Measurements from ENCODE around the gene BAD. TPM values are rescaled to one million over a fixed set of nuclear protein-coding genes. Genes with fewer than 3 reads are reported as not detected.

BAD gene
- total and polyA plus RNA-seq, 2 of the 13 experiments (the other 11 are each of a cell fraction or from before 2014, with no cell fraction given): 17.9 to 28.5 TPM

GRCh38 chr11:64233913-64234586 lies 50.4 kb downstream of the BAD start, which contains the start of gene VEGFB (continued):
- TF ChIP-seq HNRNPK (IDR thresholded peaks at IDR 0.05; ENCODE audit: low read depth, low read length, poor library complexity, severe bottlenecking) (peak; percentile 36), HHEX (CRISPR knock-in tag; IDR thresholded peaks at IDR 0.05) (no peak), ZNF136 (CRISPR knock-in tag; IDR thresholded peaks at IDR 0.05; ENCODE audit: low read depth) (0 out of 2 replicates have a peak, but pooled peaks have one; percentile 31), AGO2 (optimal IDR thresholded peaks at IDR 0.05; ENCODE audit: low read depth, low read length) (peak; percentile 78), DNMT3B (CRISPR knock-in tag; conservative IDR thresholded peaks at IDR 0.05) (no peak), PAWR (CRISPR knock-in tag; IDR thresholded peaks at IDR 0.05; ENCODE audit: borderline replicate concordance) (no peak), SMARCC2 (IDR thresholded peaks at IDR 0.05) (no peak), ZMYM2 (CRISPR knock-in tag; IDR thresholded peaks at IDR 0.05) (no peak), KDM5B (CRISPR knock-in tag; IDR thresholded peaks at IDR 0.05; ENCODE audit: borderline replicate concordance) (peak; percentile 22; the same call in 1 of the 2 replicates), ZNF264 (CRISPR knock-in tag; IDR thresholded peaks at IDR 0.05) (no peak), ZBTB49 (CRISPR knock-in tag; IDR thresholded peaks at IDR 0.05; ENCODE audit: borderline replicate concordance) (no peak), MAZ (IDR thresholded peaks at IDR 0.05; ENCODE audit: borderline replicate concordance, low read depth, low read length) (no peak), MAZ (CRISPR knock-in tag; IDR thresholded peaks at IDR 0.05; ENCODE audit: low read depth) (no peak), ZSCAN22 (CRISPR knock-in tag; IDR thresholded peaks at IDR 0.05) (no peak)
- TF ChIP-seq, protein P1, sequence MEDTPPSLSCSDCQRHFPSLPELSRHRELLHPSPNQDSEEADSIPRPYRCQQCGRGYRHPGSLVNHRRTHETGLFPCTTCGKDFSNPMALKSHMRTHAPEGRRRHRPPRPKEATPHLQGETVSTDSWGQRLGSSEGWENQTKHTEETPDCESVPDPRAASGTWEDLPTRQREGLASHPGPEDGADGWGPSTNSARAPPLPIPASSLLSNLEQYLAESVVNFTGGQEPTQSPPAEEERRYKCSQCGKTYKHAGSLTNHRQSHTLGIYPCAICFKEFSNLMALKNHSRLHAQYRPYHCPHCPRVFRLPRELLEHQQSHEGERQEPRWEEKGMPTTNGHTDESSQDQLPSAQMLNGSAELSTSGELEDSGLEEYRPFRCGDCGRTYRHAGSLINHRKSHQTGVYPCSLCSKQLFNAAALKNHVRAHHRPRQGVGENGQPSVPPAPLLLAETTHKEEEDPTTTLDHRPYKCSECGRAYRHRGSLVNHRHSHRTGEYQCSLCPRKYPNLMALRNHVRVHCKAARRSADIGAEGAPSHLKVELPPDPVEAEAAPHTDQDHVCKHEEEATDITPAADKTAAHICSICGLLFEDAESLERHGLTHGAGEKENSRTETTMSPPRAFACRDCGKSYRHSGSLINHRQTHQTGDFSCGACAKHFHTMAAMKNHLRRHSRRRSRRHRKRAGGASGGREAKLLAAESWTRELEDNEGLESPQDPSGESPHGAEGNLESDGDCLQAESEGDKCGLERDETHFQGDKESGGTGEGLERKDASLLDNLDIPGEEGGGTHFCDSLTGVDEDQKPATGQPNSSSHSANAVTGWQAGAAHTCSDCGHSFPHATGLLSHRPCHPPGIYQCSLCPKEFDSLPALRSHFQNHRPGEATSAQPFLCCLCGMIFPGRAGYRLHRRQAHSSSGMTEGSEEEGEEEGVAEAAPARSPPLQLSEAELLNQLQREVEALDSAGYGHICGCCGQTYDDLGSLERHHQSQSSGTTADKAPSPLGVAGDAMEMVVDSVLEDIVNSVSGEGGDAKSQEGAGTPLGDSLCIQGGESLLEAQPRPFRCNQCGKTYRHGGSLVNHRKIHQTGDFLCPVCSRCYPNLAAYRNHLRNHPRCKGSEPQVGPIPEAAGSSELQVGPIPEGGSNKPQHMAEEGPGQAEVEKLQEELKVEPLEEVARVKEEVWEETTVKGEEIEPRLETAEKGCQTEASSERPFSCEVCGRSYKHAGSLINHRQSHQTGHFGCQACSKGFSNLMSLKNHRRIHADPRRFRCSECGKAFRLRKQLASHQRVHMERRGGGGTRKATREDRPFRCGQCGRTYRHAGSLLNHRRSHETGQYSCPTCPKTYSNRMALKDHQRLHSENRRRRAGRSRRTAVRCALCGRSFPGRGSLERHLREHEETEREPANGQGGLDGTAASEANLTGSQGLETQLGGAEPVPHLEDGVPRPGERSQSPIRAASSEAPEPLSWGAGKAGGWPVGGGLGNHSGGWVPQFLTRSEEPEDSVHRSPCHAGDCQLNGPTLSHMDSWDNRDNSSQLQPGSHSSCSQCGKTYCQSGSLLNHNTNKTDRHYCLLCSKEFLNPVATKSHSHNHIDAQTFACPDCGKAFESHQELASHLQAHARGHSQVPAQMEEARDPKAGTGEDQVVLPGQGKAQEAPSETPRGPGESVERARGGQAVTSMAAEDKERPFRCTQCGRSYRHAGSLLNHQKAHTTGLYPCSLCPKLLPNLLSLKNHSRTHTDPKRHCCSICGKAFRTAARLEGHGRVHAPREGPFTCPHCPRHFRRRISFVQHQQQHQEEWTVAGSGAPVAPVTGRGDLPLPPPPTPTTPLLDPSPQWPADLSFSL (CRISPR knock-in tag; IDR thresholded peaks at IDR 0.05): no peak
- TF ChIP-seq, protein P2, sequence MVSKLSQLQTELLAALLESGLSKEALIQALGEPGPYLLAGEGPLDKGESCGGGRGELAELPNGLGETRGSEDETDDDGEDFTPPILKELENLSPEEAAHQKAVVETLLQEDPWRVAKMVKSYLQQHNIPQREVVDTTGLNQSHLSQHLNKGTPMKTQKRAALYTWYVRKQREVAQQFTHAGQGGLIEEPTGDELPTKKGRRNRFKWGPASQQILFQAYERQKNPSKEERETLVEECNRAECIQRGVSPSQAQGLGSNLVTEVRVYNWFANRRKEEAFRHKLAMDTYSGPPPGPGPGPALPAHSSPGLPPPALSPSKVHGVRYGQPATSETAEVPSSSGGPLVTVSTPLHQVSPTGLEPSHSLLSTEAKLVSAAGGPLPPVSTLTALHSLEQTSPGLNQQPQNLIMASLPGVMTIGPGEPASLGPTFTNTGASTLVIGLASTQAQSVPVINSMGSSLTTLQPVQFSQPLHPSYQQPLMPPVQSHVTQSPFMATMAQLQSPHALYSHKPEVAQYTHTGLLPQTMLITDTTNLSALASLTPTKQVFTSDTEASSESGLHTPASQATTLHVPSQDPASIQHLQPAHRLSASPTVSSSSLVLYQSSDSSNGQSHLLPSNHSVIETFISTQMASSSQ (IDR thresholded peaks at IDR 0.05; ENCODE audit: low read depth): no peak
- TF ChIP-seq, protein P2 (CRISPR knock-in tag; IDR thresholded peaks at IDR 0.05; ENCODE audit: borderline replicate concordance): no peak
